Brain pericyte (primary cell): ENCODE results near the gene EFCAB6.

Experiments
- DNase-seq: peaks from one replicate; pipeline ENCODE4 v3.0.0-alpha.2; 2012; ENCODE audit warnings: low read depth, low spot score

EFCAB6 gene

GRCh38 chr22:43554259-43554636 lies 257.9 kb downstream of the EFCAB6 start:
- DNase-seq: no peak

GRCh38 chr22:43553451-43554258 lies 258.4 kb downstream of the EFCAB6 start:
- DNase-seq: no peak

DNA sequence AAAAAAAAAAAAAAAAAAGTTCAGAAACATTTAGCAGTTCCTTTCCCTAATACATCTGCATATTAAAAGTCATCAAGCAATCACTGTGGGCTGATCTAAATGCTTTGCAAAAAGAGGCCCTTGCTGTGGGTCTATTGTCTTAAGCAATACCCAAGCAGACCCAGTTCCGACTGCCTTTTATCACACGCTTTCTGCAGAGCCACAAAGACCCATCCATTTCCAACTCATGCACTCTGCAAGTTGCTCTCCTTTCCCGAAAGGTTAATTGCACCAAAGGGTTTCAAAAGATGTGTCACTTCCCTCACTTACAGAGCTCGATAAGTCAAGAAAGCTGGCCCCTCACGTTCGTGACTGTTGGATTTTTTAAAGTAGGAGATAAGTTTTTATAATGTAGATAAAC lies 261.4 kb downstream of the EFCAB6 start:
- DNase-seq: no peak

- no peak for DNase-seq
These were observed 262.0 kb downstream of the EFCAB6 start for GRCh38 chr22:43550024-43550620.

GRCh38 chr22:43546186-43546585 lies 265.9 kb downstream of the EFCAB6 start:
- no peak for DNase-seq

GRCh38 chr22:43544289-43544673 lies 267.8 kb downstream of the EFCAB6 start:
- DNase-seq: no peak

GRCh38 chr22:43543522-43544288 lies 268.4 kb downstream of the EFCAB6 start:
- DNase-seq: no peak

DNA sequence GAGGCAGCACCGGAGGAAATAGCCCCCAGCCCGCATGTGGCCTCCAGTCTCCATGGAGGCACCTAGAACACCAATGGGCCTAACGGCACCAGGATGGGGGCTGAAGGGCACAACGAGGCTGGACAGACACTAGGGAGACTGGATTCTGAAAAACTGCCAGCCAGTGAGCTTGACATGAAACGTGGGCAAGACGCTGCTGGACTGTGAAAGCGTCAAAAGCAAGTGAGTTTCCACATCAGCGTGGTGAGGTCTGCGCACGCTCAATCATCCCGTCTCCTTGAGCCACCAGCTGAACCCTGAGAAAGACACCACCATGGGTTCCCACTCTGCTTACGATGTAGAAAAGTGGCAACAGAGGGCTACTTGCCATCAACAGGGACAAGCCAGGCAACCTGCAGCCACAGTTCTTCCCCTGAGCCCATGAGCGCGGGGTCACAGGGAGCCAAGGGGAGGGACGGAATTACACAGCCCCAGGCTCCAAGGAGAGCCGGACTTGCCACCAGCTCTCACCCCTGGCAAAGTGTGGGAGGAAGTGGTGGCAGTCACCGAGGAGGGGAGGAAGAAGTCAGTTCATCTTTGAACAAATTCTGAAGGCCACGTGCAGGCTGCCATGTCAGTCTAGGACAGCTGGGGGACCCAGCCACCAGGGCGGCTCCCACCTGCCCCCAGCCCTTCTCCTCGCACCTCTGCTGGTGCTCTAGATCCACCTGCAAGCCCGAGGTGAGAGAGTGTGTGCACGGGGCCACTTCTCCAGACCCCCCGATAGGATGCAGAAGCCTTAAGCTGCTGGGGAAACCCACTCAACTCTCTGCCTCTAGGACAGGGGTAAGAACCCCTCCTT lies 269.2 kb downstream of the EFCAB6 start:
- no peak for DNase-seq

DNA sequence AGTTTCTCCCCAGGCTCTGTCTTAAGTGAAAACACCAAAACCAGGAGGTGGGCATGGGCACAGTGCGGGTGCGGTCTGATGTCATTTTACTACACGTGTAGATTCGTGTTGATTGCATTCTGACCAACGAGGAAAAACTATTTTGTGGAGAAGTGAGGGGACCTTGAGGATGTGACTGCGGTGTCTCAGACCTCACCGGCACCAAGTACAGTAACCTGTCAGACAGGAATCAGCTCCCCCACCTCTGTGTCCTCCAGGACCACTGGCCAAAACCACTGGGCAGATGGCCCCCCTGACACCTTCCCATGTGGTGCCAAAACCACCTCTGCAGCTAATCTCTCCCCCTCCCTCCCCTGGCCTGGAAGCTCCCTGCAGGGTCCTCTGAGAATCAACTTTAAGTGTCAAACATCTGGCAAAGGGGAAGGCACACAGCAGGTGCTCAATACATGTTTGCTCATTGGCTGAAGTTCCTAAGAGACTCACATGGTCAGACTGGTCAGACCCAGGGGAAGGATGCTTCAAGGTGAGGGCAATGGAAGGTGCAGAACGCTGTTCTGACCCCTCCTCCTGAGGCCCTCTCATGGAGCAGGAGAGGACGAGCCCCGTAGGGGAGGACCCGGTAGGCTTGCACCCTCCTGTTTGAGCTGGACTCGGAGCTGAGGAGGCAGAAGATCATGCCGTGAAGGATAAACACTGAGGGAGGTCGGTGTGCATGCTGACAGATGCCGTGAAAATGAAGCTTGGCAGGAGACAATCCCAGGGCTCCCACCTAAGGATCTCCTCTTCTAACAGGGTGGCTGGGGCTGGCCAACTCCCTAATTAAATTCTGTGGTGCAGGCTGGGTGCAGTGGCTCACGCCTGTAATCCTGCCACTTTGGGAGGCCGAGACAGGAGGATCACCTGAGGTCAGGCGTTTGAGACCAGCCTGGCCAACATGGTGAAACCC lies 270.4 kb downstream of the EFCAB6 start:
- no peak for DNase-seq

DNA sequence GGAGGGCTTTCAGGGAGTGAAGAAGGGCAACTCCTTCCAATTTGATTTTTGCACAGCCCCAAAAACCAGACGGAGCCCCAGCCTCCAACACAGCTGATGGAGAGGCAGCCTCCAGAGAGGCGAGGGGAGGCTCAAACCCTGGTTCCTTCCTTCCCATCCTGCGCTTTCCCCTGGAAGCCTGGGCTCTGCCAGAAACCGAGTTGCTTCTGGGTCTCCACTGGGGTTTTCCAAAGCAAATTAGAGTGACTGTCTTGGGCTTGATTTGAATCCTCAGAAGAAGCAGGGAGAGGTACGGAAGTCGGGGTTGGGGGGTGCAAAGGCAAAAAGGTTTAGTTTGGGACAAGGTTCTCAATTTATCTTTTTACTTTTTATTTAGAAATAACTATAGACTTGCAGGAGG lies 271.1 kb downstream of the EFCAB6 start:
- no peak for DNase-seq

DNA sequence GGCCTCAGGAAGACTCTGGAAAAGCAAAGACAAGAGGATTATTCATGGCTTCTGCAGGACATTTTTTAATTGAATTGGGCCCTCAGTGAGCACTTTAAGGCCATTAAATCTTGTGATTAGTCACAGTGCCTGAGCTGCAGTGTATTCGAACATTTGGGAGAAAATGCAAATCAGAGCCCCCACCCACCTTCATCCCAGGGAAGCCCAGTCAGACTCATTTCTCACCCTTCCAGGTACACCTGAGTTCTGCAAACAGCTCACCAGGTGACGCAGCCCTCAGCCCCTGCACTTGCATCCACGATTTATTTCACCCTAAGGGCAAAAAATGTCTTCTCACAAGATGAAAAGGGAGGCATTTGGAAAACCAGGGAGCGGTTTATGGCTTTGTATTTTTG lies 271.6 kb downstream of the EFCAB6 start:
- DNase-seq: no peak

DNA sequence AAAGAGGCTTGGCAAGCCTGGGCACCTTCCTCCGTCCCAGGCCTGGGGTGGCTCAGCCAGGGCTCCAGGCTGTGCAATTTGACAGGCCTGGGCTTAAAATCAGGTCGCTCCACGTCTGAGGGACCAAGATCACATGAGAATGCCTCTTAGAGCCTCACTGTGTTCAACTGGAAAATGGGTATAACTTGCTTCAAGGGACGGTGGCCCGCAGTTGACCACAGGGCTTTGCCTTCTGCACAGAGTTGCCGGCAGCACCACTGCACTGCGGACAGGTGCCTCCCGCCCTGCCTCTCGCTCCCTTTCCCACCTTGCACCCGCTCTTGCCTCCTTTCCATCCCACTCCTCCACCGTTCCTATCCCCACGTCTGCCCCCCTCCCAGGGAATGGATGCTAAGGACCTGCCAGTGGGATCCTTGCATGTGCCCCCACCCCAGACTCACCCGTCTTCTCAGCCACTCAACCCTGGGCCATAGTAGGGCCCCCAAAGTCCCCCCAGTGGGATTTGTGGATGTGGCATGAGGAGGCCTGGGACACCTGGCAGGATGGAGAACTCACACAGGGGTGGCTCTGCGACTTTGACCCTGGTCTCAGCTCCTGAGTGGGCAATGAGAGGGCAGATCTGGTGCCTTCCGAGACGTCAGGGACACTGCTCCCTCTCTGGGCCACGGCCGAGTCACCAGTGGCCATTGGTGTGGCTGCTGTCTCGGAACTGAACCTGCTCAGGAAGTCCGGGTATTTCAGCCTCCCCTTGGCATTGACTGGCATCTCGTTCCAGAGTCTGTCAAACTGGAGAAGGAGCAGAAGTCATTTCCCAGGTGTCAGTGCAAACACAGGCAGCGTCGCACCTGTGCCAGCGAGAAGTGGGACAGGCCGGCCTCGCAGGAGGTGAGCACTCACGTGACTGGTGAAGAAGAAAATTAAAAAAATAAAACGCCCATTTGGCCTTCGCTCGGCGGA lies 272.3 kb downstream of the EFCAB6 start:
- no peak for DNase-seq

GRCh38 chr22:43537019-43537585 lies 275.0 kb downstream of the EFCAB6 start:
- DNase-seq: no peak

- DNase-seq: no peak
These were observed 276.4 kb downstream of the EFCAB6 start for GRCh38 chr22:43535741-43536140.

DNA sequence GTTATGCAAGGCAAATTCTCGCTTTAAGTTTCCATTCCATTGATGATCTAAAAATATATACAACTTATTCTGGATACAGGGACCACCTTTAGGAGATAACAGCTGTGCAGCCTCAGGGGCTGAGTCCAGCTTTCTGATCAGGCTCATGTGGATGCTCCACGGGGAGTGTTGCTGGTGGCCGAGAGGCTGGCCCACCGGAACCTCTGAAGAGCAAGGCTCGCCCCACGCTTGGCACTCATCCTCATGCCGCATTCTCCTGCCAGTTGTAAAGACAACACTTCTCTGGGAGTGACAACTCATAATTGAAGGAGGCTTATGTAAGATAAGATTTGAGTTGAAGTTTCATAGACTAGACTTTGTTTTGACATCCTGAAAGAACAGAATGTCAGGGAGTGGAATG lies 276.8 kb downstream of the EFCAB6 start:
- DNase-seq: no peak

DNA sequence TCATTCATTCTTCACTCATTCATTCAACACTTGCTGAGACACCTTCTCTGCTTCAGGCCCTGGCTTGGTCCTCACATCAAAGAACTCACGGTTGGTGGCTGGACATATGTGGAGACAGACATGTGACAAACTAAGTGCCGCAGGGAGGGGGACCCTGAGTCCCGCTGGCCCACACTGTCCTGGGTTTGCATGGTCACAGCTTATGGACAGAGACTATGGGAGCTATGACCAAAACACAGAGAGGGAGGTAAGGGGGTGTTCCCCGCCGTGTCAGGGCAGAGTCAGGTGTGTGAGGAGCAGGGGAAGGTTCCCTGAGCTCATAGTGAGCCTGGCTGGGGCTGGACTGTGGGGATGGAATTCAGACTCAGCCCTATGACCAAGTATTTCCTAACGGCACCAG lies 277.2 kb downstream of the EFCAB6 start:
- DNase-seq: no peak

GRCh38 chr22:43533656-43534428 lies 278.3 kb downstream of the EFCAB6 start:
- DNase-seq: no peak

DNA sequence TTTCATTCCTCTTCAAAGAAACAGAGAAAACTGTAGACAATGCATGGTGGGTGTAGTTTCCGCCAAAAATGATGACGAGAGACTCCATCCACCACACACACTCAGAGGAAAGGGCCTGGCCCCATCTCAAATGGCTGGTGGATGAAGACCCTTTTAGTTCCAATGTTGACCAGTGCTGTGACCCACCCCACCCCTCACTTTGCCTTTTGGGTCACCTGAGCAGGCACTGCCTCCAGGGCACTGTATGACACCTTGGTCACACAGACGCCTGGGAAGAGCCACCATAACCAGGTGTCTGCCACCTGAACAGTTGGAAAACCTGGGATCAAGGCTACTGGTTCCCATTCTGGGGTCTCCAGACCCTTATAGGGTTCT lies 279.0 kb downstream of the EFCAB6 start:
- DNase-seq: no peak
